ENCODE results near the gene LUZP1. TPM values are rescaled to one million over a fixed set of nuclear protein-coding genes. Genes with fewer than 3 reads are reported as not detected.

The LUZP1 gene
- total RNA-seq, 4 donors from 2014 or later, result 9.1 to 41.4 (median 27.3) TPM

DNA sequence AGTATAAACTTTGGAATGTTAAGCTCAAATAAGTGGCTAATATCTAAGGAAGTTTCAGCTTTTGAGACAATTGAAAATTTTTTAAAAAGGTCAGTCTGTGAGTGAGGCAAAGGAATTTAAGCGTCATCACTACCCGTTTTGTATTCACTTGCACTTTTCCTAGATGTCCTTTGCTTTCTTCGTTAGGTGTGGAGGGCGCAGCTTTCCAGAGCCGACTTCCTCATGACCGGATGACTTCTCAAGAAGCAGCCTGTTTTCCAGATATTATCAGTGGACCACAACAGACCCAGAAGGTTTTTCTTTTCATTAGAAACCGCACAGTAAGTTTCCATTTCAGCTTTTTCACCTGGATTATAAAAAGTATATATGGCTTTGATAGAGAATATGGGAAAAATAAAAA is 118.5 kb downstream of the LUZP1 start:
- H3K27me3 ChIP-seq, result no peaks in the 10 kb centered on the region
- H3K36me3 ChIP-seq, result no peaks in the 10 kb centered on the region
- H3K27ac ChIP-seq, result no peak overlapping the region
- no peak overlapping the region for H3K4me3 ChIP-seq
- no peaks in the 10 kb centered on the region for H3K4me1 ChIP-seq
- intact Hi-C loops (cut with DNase I; ENCODE audit: low total_unique reads), result no loop called here
- H3K9me3 ChIP-seq, result no peaks in the 10 kb centered on the region
- no peak for DNase-seq
- TF ChIP-seq POLR2A (IDR thresholded peaks at IDR 0.05), result no peak
- TF ChIP-seq, protein P1, sequence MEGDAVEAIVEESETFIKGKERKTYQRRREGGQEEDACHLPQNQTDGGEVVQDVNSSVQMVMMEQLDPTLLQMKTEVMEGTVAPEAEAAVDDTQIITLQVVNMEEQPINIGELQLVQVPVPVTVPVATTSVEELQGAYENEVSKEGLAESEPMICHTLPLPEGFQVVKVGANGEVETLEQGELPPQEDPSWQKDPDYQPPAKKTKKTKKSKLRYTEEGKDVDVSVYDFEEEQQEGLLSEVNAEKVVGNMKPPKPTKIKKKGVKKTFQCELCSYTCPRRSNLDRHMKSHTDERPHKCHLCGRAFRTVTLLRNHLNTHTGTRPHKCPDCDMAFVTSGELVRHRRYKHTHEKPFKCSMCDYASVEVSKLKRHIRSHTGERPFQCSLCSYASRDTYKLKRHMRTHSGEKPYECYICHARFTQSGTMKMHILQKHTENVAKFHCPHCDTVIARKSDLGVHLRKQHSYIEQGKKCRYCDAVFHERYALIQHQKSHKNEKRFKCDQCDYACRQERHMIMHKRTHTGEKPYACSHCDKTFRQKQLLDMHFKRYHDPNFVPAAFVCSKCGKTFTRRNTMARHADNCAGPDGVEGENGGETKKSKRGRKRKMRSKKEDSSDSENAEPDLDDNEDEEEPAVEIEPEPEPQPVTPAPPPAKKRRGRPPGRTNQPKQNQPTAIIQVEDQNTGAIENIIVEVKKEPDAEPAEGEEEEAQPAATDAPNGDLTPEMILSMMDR (IDR thresholded peaks at IDR 0.05), result no peak

DNA sequence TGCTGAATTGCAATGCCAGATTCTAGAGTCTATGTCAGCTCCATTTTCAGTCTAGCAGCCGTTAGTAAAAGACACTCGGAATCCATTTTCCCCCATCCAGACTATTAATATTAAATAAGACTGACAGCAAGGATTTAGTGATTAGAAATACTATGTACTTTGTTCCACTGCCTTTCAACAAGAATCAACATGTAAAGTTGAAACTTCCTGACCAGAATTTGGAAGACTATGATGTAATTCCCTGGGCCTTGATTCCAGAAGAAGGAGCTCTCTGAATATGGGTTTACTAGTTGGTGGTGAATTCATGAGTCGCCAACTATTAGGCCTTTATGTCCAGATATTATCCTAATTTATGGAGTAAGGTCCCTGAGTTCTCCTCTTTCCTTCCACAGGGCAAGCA is 124.6 kb downstream of the LUZP1 start:
- Histone ChIP-seq H3K36me3 (no peaks in the 10 kb centered on the region), H3K27me3 (no peaks in the 10 kb centered on the region), H3K4me3 (no peak overlapping the region), H3K9me3 (no peaks in the 10 kb centered on the region), H3K4me1 (no peaks in the 10 kb centered on the region), H3K27ac (no peak overlapping the region)
- DNase-seq, result no peak
- intact Hi-C loops (cut with DNase I; ENCODE audit: low total_unique reads), result no loop called here
- TF ChIP-seq, protein P1 (IDR thresholded peaks at IDR 0.05), result no peak
- no peak for TF ChIP-seq POLR2A (IDR thresholded peaks at IDR 0.05)

DNA sequence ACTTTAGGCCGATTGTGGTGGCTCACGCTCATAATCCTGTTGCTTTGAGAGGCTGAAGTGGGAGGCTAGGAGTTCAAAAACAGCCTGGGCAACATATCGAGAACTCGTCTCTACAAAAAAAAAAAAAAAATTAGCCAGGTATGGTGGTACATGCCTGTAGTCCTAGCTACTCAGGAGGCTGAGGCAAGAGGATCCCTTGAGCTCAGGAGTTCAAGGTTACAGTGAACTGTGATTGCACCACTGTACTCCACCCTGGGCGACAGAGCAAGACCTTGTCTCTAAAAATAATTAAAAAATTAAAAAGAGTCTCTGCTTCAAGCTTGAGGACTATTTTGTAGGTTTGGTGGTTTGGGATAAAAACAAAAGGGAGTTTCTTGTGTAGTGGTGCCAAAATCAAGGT is 128.1 kb downstream of the LUZP1 start:
- intact Hi-C loops (cut with DNase I; ENCODE audit: low total_unique reads), result no loop called here
- no peak for DNase-seq
- Histone ChIP-seq H3K4me3 (no peak overlapping the region), H3K36me3 (no peaks in the 10 kb centered on the region), H3K4me1 (no peaks in the 10 kb centered on the region), H3K27me3 (no peaks in the 10 kb centered on the region), H3K27ac (no peak overlapping the region), H3K9me3 (no peaks in the 10 kb centered on the region)
- TF ChIP-seq, protein P1 (IDR thresholded peaks at IDR 0.05), result no peak
- TF ChIP-seq POLR2A (IDR thresholded peaks at IDR 0.05), result no peak

DNA sequence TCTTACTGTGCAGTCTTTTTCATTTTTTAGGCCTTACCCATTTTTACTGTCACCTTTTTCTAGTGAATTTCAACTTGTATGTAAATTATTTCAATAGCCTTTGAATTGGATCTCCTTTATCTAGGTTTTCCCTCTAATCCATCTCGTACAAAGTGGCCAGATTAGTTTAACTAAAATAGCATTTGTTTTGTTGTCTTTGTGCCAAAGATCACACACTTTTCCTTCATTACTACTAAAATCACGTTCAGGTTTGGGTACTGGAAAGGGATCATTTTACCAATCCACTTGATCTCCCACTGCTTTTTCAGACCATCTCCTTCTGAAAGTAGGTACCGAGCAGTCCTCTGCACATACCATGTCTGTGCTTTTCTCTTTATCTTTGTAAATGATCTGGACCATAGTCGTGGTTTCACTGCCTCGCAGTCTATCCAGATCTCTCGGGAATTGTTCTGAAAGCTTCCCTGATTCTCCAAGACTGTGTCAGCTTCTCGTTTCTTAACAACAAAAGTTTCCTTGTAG is 129.3 kb downstream of the LUZP1 start:
- no peak overlapping the region for H3K4me3 ChIP-seq

DNA sequence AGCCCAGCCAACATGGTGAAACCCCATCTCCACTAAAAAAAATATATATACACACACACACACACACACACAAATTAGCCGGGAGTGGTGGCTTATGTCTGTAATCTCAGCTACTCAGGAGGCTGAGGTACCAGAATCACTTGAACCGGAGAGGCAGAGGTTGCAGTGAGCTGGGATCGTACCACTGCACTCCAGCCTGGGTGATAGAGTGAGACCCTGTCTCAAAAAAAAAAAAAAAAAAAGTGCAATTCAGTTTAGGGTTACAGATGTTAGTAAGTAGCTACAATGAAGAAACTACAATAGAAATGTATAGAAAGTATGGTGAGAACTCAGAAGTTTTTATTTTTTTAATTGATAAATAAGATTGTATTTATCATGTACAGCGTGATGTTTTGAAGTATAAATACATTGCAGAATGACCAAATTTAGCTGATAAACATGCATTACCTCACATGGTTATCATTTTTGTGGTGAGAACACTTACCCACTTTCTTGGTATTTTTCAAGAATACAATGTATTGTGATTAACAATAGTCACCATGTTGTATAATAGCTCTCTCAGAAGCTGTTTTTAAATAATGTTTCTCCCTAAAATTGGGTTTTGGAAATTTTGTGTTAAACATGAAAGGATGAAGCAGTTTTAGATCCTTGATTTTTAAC is 131.4 kb downstream of the LUZP1 start:
- intact Hi-C loops (cut with DNase I; ENCODE audit: low total_unique reads), result no loop called here
- Histone ChIP-seq H3K36me3 (no peaks in the 10 kb centered on the region), H3K4me1 (no peaks in the 10 kb centered on the region), H3K27ac (no peak overlapping the region), H3K27me3 (no peaks in the 10 kb centered on the region), H3K9me3 (no peaks in the 10 kb centered on the region), H3K4me3 (no peak overlapping the region)
- TF ChIP-seq POLR2A (IDR thresholded peaks at IDR 0.05), result no peak
- TF ChIP-seq, protein P1 (IDR thresholded peaks at IDR 0.05), result no peak
- no peak for DNase-seq

More for the DNA sequence above, 129.3 kb downstream of the LUZP1 start:
- intact Hi-C loops (cut with DNase I; ENCODE audit: low total_unique reads), result no loop called here
- no peak for DNase-seq
- H3K36me3 ChIP-seq, result no peaks in the 10 kb centered on the region
- no peaks in the 10 kb centered on the region for H3K27me3 ChIP-seq
- no peak overlapping the region for H3K27ac ChIP-seq
- no peaks in the 10 kb centered on the region for H3K4me1 ChIP-seq
- TF ChIP-seq POLR2A (IDR thresholded peaks at IDR 0.05), result no peak
- TF ChIP-seq, protein P1 (IDR thresholded peaks at IDR 0.05), result no peak
- H3K9me3 ChIP-seq, result no peaks in the 10 kb centered on the region
